HepG2 (cell line): Measurements from ENCODE around the gene TOMM6. TPM values are rescaled to one million over a fixed set of nuclear protein-coding genes. Genes with fewer than 3 reads are reported as not detected.

Experiments used
- ATAC-seq: fragments of 200-7000 bp; cut with Tn5 transposase; 3 replicates; pipeline ENCODE4 v1.9.1; 2020; ENCODE audit warnings: mild to moderate bottlenecking, moderate library complexity
- BruUV-seq: library from RNA; stranded (reverse); fragments of 400-500 nt; replicated peaks from 2 replicates; lab custom pipeline; 2021; lab: Mats Ljungman, UMichigan
- CTCF ChIA-PET: fragments of 300-600 bp; formaldehyde crosslinking; extraction: SDS; loops from one replicate; lab custom pipeline; 2021; ENCODE audit warnings: low total read pairs, inconsistent platforms, low intra/inter-chr PET ratio; lab: Yijun Ruan, JAX
- POLR2A ChIA-PET: fragments of 350-600 bp; sonication (Branson Sonifier 250); formaldehyde crosslinking; loops from one replicate; lab custom pipeline; 2020; ENCODE audit warnings: antibody characterized with exemption, inconsistent platforms; lab: Yijun Ruan, JAX
- DNase-seq: peaks from one replicate; pipeline ENCODE4 v3.0.0-alpha.2; 2015; ENCODE audit warnings: low spot score
- FAIRE-seq: peaks from 3 replicates; lab custom pipeline; 2011; peaks lifted over from hg19 to GRCh38; lab: Jason Lieb, UNC
- H2AFZ ChIP-seq: one replicate; pipeline ENCODE4 v1.6.1; 2011; ENCODE audit warnings: low read length, inconsistent platforms
- H3K27ac ChIP-seq: fragments of 300-600 bp; 3 replicates; pipeline ENCODE4 v1.8.0; 2011; ENCODE audit warnings: mixed run types, mild to moderate bottlenecking, mixed read lengths, low read length, inconsistent platforms; ENCODE audit not compliant: insufficient read depth; ENCODE audit errors: extremely low read length
- H3K27me3 ChIP-seq, 2 experiments: fragments of 200-600 bp in 1 of 2; 2 replicates in 1 of 2; 3 replicates in 1 of 2; pipeline versions ENCODE4 v1.6.0 to v1.8.0; 2011; ENCODE audit warnings: low read length in 2 of 2, mild to moderate bottlenecking in 2 of 2, moderate library complexity in 2 of 2, inconsistent platforms in 1 of 2; ENCODE audit not compliant: insufficient read depth in 2 of 2, control insufficient read depth in 1 of 2
- H3K36me3 ChIP-seq, 2 experiments: fragments of 200-600 bp in 1 of 2; replicated peaks in 1 of 2; 2 replicates in 1 of 2; 3 replicates in 1 of 2; pipeline versions ENCODE4 v1.5.1 to v1.8.0; 2011; ENCODE audit warnings: low read length in 2 of 2, inconsistent platforms in 1 of 2; ENCODE audit not compliant: insufficient read depth in 2 of 2, control insufficient read depth in 1 of 2
- H3K4me1 ChIP-seq: 2 replicates; pipeline ENCODE4 v1.5.1; 2012; ENCODE audit warnings: low read length, inconsistent platforms; ENCODE audit not compliant: insufficient read depth
- H3K4me2 ChIP-seq: 2 replicates; pipeline ENCODE4 v1.6.0; 2011; ENCODE audit warnings: low read depth, low read length, inconsistent platforms
- H3K4me3 ChIP-seq, 3 experiments: fragments of 200-600 bp in 1 of 3; sonication (generic), shearing (Covaris generic) in 1 of 3; replicated peaks in 1 of 3; 2 replicates each; pipeline ENCODE4 v1.5.1; 2011 to 2016; ENCODE audit warnings: low read length in 3 of 3, inconsistent platforms in 2 of 3, low read depth in 2 of 3, mild to moderate bottlenecking in 2 of 3, control low read depth in 1 of 3, mixed read lengths in 1 of 3; ENCODE audit not compliant: insufficient read depth in 1 of 3
- H3K79me2 ChIP-seq: one replicate; pipeline ENCODE4 v1.6.1; 2011; ENCODE audit warnings: low read length, inconsistent platforms; ENCODE audit not compliant: insufficient read depth
- H3K9ac ChIP-seq: 2 replicates; pipeline ENCODE4 v1.6.0; 2011; ENCODE audit warnings: mild to moderate bottlenecking, low read depth, low read length, inconsistent platforms; ENCODE audit not compliant: insufficient read depth
- H3K9me3 ChIP-seq: 2 replicates; pipeline ENCODE4 v1.5.1; 2012; ENCODE audit warnings: mild to moderate bottlenecking, low read length
- H4K20me1 ChIP-seq: 2 replicates; pipeline ENCODE4 v1.6.0; 2011; ENCODE audit warnings: inconsistent platforms, mild to moderate bottlenecking, low read length, moderate library complexity; ENCODE audit not compliant: insufficient read depth
- AGO2 ChIP-seq: fragments of 200-400 bp; formaldehyde crosslinking; optimal IDR thresholded peaks from 2 replicates; pipeline ENCODE3; 2017; ENCODE audit warnings: mild to moderate bottlenecking, low read depth, low read length, moderate library complexity
- HNRNPUL1 ChIP-seq: fragments of 200-400 bp; formaldehyde crosslinking; IDR thresholded peaks from 2 replicates; pipeline ENCODE4 v1.6.1; 2017; ENCODE audit warnings: low read depth, mild to moderate bottlenecking, low read length, moderate library complexity
- MXD4 ChIP-seq: IDR thresholded peaks from 2 replicates; pipeline ENCODE4 v1.6.1; 2016; ENCODE audit warnings: mild to moderate bottlenecking, missing biosample characterization, missing genetic modification reagents
- THYN1 ChIP-seq: sonication (generic); formaldehyde crosslinking; IDR thresholded peaks from 2 replicates; pipeline ENCODE4 v1.8.1; 2023; ENCODE audit warnings: low read depth, mild to moderate bottlenecking, moderate library complexity, missing genetic modification reagents, borderline replicate concordance
- TOPORS ChIP-seq: sonication (generic); formaldehyde crosslinking; IDR thresholded peaks from 2 replicates; pipeline ENCODE4 v1.8.0; 2023; ENCODE audit warnings: mild to moderate bottlenecking, missing genetic modification reagents
- YEATS2 ChIP-seq: sonication (generic); formaldehyde crosslinking; IDR thresholded peaks from 2 replicates; pipeline ENCODE4 v1.4.0; 2020; ENCODE audit warnings: missing genetic modification reagents, borderline replicate concordance
- ZNF564 ChIP-seq: sonication (generic); formaldehyde crosslinking; IDR thresholded peaks from 2 replicates; pipeline ENCODE4 v1.8.1; 2023; ENCODE audit warnings: mild to moderate bottlenecking, missing genetic modification reagents
- ZNF574 ChIP-seq: sonication (generic); formaldehyde crosslinking; IDR thresholded peaks from 2 replicates; pipeline ENCODE4 v1.4.0; 2020; ENCODE audit warnings: missing genetic modification reagents
- ZNF605 ChIP-seq: sonication (generic); formaldehyde crosslinking; IDR thresholded peaks from 2 replicates; pipeline ENCODE4 v1.8.0; 2022; ENCODE audit warnings: mild to moderate bottlenecking, missing genetic modification reagents
- ZNF878 ChIP-seq: sonication (generic); formaldehyde crosslinking; IDR thresholded peaks from 2 replicates; pipeline ENCODE4 v1.8.1; 2023; ENCODE audit warnings: mild to moderate bottlenecking, missing genetic modification reagents, moderate library complexity
- WGBS: methylation state at CpG from one replicate; pipeline ENCODE4 v1.1.6; 2017; ENCODE audit warnings: low lambda C conversion rate; 5-methylcytosine and 5-hydroxymethylcytosine counted together
- in situ Hi-C: cut with HindIII; loops from 2 replicates; pipeline ENCODE4 v1.10.0; 2017; ENCODE audit warnings: low pct_unique_long_range_greater_than_20kb; ENCODE audit not compliant: extremely low pct_ligation_motif_present
- intact Hi-C: fragments of 100-400 bp; cut with micrococcal nuclease; formaldehyde crosslinking; loops from one replicate; pipeline ENCODE4 v1.10.0; 2022; ENCODE audit not compliant: unreplicated experiment
- polyA plus RNA-seq, 8 experiments: library from polyadenylated mRNA; depleted of rRNA in 3 of 8; stranded (reverse) in 7 of 8; unstranded in 1 of 8; fragments of >200 nt; fragmentation: Illumina TruSeq in 4 of 8; extraction: Trizol in 4 of 8; gene quantifications; 2 replicates each; pipeline versions ENCODE4 v1.2.1 to v1.2.3, GENCODE V29; 2011 to 2016; ENCODE audit warnings: low read depth in 4 of 8, missing spikeins in 1 of 8, mixed read lengths in 1 of 8; ENCODE audit not compliant: insufficient read depth in 1 of 8
- total RNA-seq, 5 experiments: library from RNA; depleted of rRNA; stranded (reverse); fragments of >200 nt; fragmentation: Illumina TruSeq; extraction: Trizol; gene quantifications; 2 replicates each; pipeline ENCODE4 v1.2.3, GENCODE V29; 2016; ENCODE audit warnings: low read depth in 1 of 5
- TF ChIP-seq, protein P1 (sequence below): sonication (generic); formaldehyde crosslinking; IDR thresholded peaks from 2 replicates; pipeline ENCODE4 v1.4.0; 2020; ENCODE audit warnings: missing genetic modification reagents

The TOMM6 gene
- total and polyA plus RNA-seq, 2 of the 13 experiments (the other 11 are each of a cell fraction or from before 2014, with no cell fraction given), result 320 to 321 TPM

- DNase-seq (no peak), ATAC-seq (no peak), FAIRE-seq (no peak)
- Histone ChIP-seq H3K4me1 (peaks cover 100% of the 10 kb centered on the region), H3K9ac (no peak overlapping the region), H4K20me1 (no peaks in the 10 kb centered on the region), H3K36me3 (no peaks in the 10 kb centered on the region), H3K27ac (no peak overlapping the region), H3K27me3 (no peaks in the 10 kb centered on the region), H3K79me2 (no peaks in the 10 kb centered on the region), H3K9me3 (no peaks in the 10 kb centered on the region), H3K4me3 (no peak overlapping the region), H2AFZ (no peak overlapping the region), H3K4me2 (no peak overlapping the region)
- CTCF ChIA-PET, result no interaction called here
- TF ChIP-seq THYN1 (CRISPR knock-in tag), result no peak
- no peak for TF ChIP-seq ZNF564
- TF ChIP-seq ZNF574, result no peak
- no peak for TF ChIP-seq TOPORS (CRISPR knock-in tag)
- TF ChIP-seq MXD4, result no peak
- no peak for TF ChIP-seq YEATS2 (CRISPR knock-in tag)
- peak; percentile 59 for TF ChIP-seq AGO2
- no peak for TF ChIP-seq ZNF605 (CRISPR knock-in tag)
- TF ChIP-seq, protein P1, sequence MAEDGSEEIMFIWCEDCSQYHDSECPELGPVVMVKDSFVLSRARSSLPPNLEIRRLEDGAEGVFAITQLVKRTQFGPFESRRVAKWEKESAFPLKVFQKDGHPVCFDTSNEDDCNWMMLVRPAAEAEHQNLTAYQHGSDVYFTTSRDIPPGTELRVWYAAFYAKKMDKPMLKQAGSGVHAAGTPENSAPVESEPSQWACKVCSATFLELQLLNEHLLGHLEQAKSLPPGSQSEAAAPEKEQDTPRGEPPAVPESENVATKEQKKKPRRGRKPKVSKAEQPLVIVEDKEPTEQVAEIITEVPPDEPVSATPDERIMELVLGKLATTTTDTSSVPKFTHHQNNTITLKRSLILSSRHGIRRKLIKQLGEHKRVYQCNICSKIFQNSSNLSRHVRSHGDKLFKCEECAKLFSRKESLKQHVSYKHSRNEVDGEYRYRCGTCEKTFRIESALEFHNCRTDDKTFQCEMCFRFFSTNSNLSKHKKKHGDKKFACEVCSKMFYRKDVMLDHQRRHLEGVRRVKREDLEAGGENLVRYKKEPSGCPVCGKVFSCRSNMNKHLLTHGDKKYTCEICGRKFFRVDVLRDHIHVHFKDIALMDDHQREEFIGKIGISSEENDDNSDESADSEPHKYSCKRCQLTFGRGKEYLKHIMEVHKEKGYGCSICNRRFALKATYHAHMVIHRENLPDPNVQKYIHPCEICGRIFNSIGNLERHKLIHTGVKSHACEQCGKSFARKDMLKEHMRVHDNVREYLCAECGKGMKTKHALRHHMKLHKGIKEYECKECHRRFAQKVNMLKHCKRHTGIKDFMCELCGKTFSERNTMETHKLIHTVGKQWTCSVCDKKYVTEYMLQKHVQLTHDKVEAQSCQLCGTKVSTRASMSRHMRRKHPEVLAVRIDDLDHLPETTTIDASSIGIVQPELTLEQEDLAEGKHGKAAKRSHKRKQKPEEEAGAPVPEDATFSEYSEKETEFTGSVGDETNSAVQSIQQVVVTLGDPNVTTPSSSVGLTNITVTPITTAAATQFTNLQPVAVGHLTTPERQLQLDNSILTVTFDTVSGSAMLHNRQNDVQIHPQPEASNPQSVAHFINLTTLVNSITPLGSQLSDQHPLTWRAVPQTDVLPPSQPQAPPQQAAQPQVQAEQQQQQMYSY (CRISPR knock-in tag), result peak; percentile 81
- no peak for TF ChIP-seq ZNF878 (CRISPR knock-in tag)
- no peak for TF ChIP-seq HNRNPUL1
- intact Hi-C loops, result no loop called here
- 95% methylated on average over 1 of the region's 6 CpGs for WGBS
- in situ Hi-C loops, result no loop called here
- no TSS peak for BruUV-seq
- POLR2A ChIA-PET, result interaction anchor here (1.1 to 10.4 kb wide), 4 partner anchors 9 to 25 kb away, joined by 5 to 120 read pairs (median 66); partner anchors contain the start of gene TFEB
These were observed 43.9 kb upstream of the TOMM6 start for GRCh38 chr6:41743406-41744235.
